Astrocyte (in vitro differentiated cells and primary cell): Measurements from ENCODE around the gene ACTG1. TPM values are rescaled to one million over a fixed set of nuclear protein-coding genes. Genes with fewer than 3 reads are reported as not detected.

Source experiments
- DNase-seq: peaks from one replicate; pipeline ENCODE4 v3.0.0-alpha.2; 2010; ENCODE audit warnings: low read depth
- FAIRE-seq: peaks from 2 replicates; lab custom pipeline; 2011; peaks lifted over from hg19 to GRCh38; lab: Jason Lieb, UNC
- H2AFZ ChIP-seq: 2 replicates; pipeline ENCODE4 v1.6.0; 2012; ENCODE audit warnings: low read depth, low read length, inconsistent platforms
- H3K27ac ChIP-seq: 2 replicates; pipeline ENCODE4 v1.5.1; 2011; ENCODE audit warnings: low read depth, low read length, inconsistent platforms
- H3K27me3 ChIP-seq: 2 replicates; pipeline ENCODE4 v1.6.0; 2011; ENCODE audit warnings: low read length, inconsistent platforms; ENCODE audit not compliant: insufficient read depth
- H3K36me3 ChIP-seq: 2 replicates; pipeline ENCODE4 v1.5.1; 2011; ENCODE audit warnings: low read length, inconsistent platforms; ENCODE audit not compliant: insufficient read depth
- H3K4me1 ChIP-seq: 2 replicates; pipeline ENCODE4 v1.5.1; 2011; ENCODE audit warnings: low read length, inconsistent platforms; ENCODE audit not compliant: insufficient read depth
- H3K4me2 ChIP-seq: 2 replicates; pipeline ENCODE4 v1.6.0; 2012; ENCODE audit warnings: low read length, inconsistent platforms
- H3K4me3 ChIP-seq: 2 replicates; pipeline ENCODE4 v1.5.1; 2011; ENCODE audit warnings: low read depth, mild to moderate bottlenecking, low read length, inconsistent platforms; ENCODE audit not compliant: insufficient read depth
- H3K79me2 ChIP-seq: 2 replicates; pipeline ENCODE4 v1.6.0; 2012; ENCODE audit warnings: mild to moderate bottlenecking, low read length, inconsistent platforms; ENCODE audit not compliant: insufficient read depth
- H3K9ac ChIP-seq: 2 replicates; pipeline ENCODE4 v1.6.0; 2012; ENCODE audit warnings: mild to moderate bottlenecking, low read length, inconsistent platforms
- H3K9me3 ChIP-seq: 2 replicates; pipeline ENCODE4 v1.5.1; 2012; ENCODE audit warnings: low read depth, mild to moderate bottlenecking, low read length, inconsistent platforms; ENCODE audit not compliant: insufficient read depth
- H4K20me1 ChIP-seq: 2 replicates; pipeline ENCODE4 v1.6.0; 2012; ENCODE audit warnings: low read length, inconsistent platforms; ENCODE audit not compliant: insufficient read depth
- H3K27ac Mint-ChIP-seq: one replicate; pipeline ENCODE4 v1.8.0; 2021; ENCODE audit warnings: mild to moderate bottlenecking, mixed read lengths; ENCODE audit not compliant: unreplicated experiment
- H3K27me3 Mint-ChIP-seq: one replicate; pipeline ENCODE4 v1.8.0; 2021; ENCODE audit warnings: low read depth, mixed read lengths; ENCODE audit not compliant: unreplicated experiment
- H3K36me3 Mint-ChIP-seq: one replicate; pipeline ENCODE4 v1.8.0; 2021; ENCODE audit warnings: low read depth, mixed read lengths; ENCODE audit not compliant: unreplicated experiment
- H3K4me1 Mint-ChIP-seq: one replicate; pipeline ENCODE4 v1.8.0; 2021; ENCODE audit warnings: low read depth, mixed read lengths; ENCODE audit not compliant: unreplicated experiment
- H3K4me3 Mint-ChIP-seq: one replicate; pipeline ENCODE4 v1.8.0; 2021; ENCODE audit warnings: mild to moderate bottlenecking, moderate library complexity, mixed read lengths; ENCODE audit not compliant: unreplicated experiment
- H3K9me3 Mint-ChIP-seq: one replicate; pipeline ENCODE4 v1.8.0; 2021; ENCODE audit warnings: mild to moderate bottlenecking, mixed read lengths; ENCODE audit not compliant: unreplicated experiment
- EZH2 ChIP-seq: IDR thresholded peaks from 2 replicates; pipeline ENCODE4 v1.6.1; 2012; ENCODE audit warnings: mild to moderate bottlenecking, low read length, inconsistent platforms; ENCODE audit not compliant: insufficient read depth
- total RNA-seq: library from RNA; stranded (reverse); gene quantifications from 2 replicates; pipeline ENCODE4 v1.2.1, GENCODE V29; 2021
- TF ChIP-seq, protein P1 (sequence below): IDR thresholded peaks from 2 replicates; pipeline ENCODE4 v1.5.1; 2011; ENCODE audit warnings: low read depth, mild to moderate bottlenecking, inconsistent platforms, low read length, moderate library complexity; ENCODE audit not compliant: insufficient read depth

The ACTG1 gene
- total RNA-seq, 1 donor from 2014 or later = 7,369 TPM

GRCh38 chr17:81470270-81470943, 42.2 kb downstream of the ACTG1 start:
- H4K20me1 ChIP-seq = no peaks in the 10 kb centered on the region
- H2AFZ ChIP-seq = no peak overlapping the region
- H3K79me2 ChIP-seq = no peaks in the 10 kb centered on the region
- Mint-ChIP-seq H3K4me3 (no peak overlapping the region), H3K27ac (no peak overlapping the region), H3K36me3 (peaks cover 2% of the 10 kb centered on the region), H3K4me1 (peaks cover 1% of the 10 kb centered on the region), H3K27me3 (peaks cover 11% of the 10 kb centered on the region), H3K9me3 (no peaks in the 10 kb centered on the region)
- no peak overlapping the region for H3K4me3 ChIP-seq
- no peak overlapping the region for H3K9ac ChIP-seq
- no peaks in the 10 kb centered on the region for H3K36me3 ChIP-seq
- DNase-seq = no peak
- TF ChIP-seq EZH2 = no peak
- TF ChIP-seq, protein P1, sequence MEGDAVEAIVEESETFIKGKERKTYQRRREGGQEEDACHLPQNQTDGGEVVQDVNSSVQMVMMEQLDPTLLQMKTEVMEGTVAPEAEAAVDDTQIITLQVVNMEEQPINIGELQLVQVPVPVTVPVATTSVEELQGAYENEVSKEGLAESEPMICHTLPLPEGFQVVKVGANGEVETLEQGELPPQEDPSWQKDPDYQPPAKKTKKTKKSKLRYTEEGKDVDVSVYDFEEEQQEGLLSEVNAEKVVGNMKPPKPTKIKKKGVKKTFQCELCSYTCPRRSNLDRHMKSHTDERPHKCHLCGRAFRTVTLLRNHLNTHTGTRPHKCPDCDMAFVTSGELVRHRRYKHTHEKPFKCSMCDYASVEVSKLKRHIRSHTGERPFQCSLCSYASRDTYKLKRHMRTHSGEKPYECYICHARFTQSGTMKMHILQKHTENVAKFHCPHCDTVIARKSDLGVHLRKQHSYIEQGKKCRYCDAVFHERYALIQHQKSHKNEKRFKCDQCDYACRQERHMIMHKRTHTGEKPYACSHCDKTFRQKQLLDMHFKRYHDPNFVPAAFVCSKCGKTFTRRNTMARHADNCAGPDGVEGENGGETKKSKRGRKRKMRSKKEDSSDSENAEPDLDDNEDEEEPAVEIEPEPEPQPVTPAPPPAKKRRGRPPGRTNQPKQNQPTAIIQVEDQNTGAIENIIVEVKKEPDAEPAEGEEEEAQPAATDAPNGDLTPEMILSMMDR = no peak
- no peaks in the 10 kb centered on the region for H3K4me1 ChIP-seq
- H3K4me2 ChIP-seq = no peak overlapping the region
- no peaks in the 10 kb centered on the region for H3K9me3 ChIP-seq
- H3K27me3 ChIP-seq = no peaks in the 10 kb centered on the region
- no peak for FAIRE-seq
- H3K27ac ChIP-seq = no peak overlapping the region

DNA sequence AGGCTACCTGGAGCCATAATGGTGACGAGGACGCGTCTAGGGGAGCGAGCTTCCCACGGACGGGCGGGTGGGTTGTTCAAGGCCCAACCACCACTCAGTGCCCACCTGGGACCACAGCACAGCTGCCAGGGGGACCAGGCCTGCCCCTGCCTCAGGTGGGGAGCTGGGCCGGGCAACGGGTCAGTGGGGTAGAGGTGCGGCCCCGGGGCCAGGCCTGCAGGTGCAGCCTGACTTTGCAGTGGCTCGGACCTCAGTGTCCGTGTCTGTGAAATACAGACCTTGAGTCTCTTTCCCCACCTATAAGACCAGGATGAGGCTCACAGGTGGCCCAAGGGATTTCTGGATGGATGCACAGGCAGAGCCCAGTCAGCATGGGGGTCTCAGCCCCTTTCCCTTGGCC, 43.3 kb downstream of the ACTG1 start:
- no peak overlapping the region for H2AFZ ChIP-seq
- FAIRE-seq (no peak), DNase-seq (no peak)
- H3K9me3 ChIP-seq = no peaks in the 10 kb centered on the region
- no peak for TF ChIP-seq EZH2
- TF ChIP-seq, protein P1 = no peak
- Mint-ChIP-seq H3K27me3 (peaks cover 5% of the 10 kb centered on the region), H3K4me1 (peaks cover 1% of the 10 kb centered on the region), H3K9me3 (no peaks in the 10 kb centered on the region), H3K27ac (no peak overlapping the region), H3K36me3 (peaks cover 2% of the 10 kb centered on the region), H3K4me3 (no peak overlapping the region)
- no peaks in the 10 kb centered on the region for H3K4me1 ChIP-seq
- H3K4me3 ChIP-seq = no peak overlapping the region
- no peaks in the 10 kb centered on the region for H4K20me1 ChIP-seq
- no peak overlapping the region for H3K9ac ChIP-seq
- H3K27ac ChIP-seq = no peak overlapping the region
- H3K4me2 ChIP-seq = no peak overlapping the region
- H3K79me2 ChIP-seq = no peaks in the 10 kb centered on the region
- H3K36me3 ChIP-seq = no peaks in the 10 kb centered on the region
- no peaks in the 10 kb centered on the region for H3K27me3 ChIP-seq

GRCh38 chr17:81468770-81469121, 43.9 kb downstream of the ACTG1 start:
- DNase-seq (no peak), FAIRE-seq (no peak)
- no peak overlapping the region for H3K4me3 Mint-ChIP-seq
- H3K27ac Mint-ChIP-seq = no peak overlapping the region
- no peaks in the 10 kb centered on the region for H3K4me1 Mint-ChIP-seq
- H4K20me1 ChIP-seq = no peaks in the 10 kb centered on the region
- no peak overlapping the region for H2AFZ ChIP-seq
- no peaks in the 10 kb centered on the region for H3K36me3 ChIP-seq
- no peaks in the 10 kb centered on the region for H3K9me3 ChIP-seq
- H3K9me3 Mint-ChIP-seq = no peaks in the 10 kb centered on the region
- no peaks in the 10 kb centered on the region for H3K27me3 ChIP-seq
- no peak overlapping the region for H3K9ac ChIP-seq
- no peak overlapping the region for H3K4me3 ChIP-seq
- H3K27ac ChIP-seq = no peak overlapping the region
- H3K27me3 Mint-ChIP-seq = peaks cover 3% of the 10 kb centered on the region
- no peaks in the 10 kb centered on the region for H3K4me1 ChIP-seq
- no peaks in the 10 kb centered on the region for H3K79me2 ChIP-seq
- H3K36me3 Mint-ChIP-seq = peaks cover 4% of the 10 kb centered on the region
- TF ChIP-seq, protein P1 = no peak
- no peak for TF ChIP-seq EZH2
- no peak overlapping the region for H3K4me2 ChIP-seq
